ENCODE data around the gene KRTAP10-1. TPM values are rescaled to one million over a fixed set of nuclear protein-coding genes. Genes with fewer than 3 reads are reported as not detected.

The KRTAP10-1 gene
- total and polyA plus RNA-seq, 2 of the 13 experiments (the other 11 are each of a cell fraction or from before 2014, with no cell fraction given): not detected

DNA sequence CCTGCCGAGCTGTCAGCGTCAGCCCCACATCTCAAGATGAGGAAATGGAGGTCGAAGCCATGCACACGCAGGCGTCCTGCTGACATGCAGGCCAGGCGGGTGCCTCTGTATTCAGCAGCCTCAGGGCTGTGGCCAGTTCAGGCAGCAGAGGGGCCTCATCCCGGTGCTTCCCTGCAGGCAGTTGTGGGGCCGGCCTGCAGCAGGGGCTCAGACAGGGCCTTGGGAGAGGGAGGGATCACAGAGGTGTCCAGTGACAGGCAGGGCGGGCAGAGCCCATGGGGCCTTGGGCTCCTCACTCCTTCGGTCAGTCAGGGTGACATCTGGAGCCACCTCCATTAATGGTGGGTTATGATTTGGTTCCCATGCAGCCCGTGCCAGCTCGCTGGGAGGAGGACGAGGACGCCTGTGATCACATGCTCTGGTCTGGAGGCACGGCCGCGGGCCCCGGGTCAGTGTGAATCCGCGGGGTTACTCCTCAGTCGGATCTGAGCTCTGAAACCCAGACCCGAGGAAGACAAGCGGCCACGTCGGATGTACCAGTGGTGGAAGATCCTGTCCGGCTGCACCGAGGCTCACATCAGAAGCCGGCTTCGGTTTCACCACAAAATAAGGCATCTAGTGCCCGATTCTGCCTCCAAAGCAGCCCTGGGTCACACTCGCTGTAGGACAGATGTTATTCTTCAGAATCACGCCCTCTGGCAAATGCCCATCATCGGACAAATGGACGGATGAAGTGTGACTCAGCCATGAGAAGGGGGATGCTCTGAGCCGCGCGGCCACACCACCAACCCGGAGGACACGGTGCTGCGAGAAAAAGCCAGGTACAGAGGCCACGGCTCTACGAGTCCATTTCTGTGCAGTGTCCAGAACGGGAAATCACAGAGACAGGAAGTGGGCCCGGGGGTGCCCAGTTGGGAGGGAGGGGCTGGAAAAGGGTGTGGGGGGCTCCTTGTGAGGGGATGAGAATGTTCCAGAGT lies 33.4 kb downstream of the KRTAP10-1 start (continued):
- TF ChIP-seq SPEN (CRISPR knock-in tag; IDR thresholded peaks at IDR 0.05; ENCODE audit: low read depth) (peak; percentile 42), ZNF891 (CRISPR knock-in tag; IDR thresholded peaks at IDR 0.05) (0 out of 2 replicates have a peak, but pooled peaks have one; percentile 29), SKI (IDR thresholded peaks at IDR 0.05; ENCODE audit: partially characterized antibody) (no peak), NCOA1 (CRISPR knock-in tag; IDR thresholded peaks at IDR 0.05) (0 out of 2 replicates have a peak, but pooled peaks have one; percentile 78), ISL2 (CRISPR knock-in tag; IDR thresholded peaks at IDR 0.05) (no peak), ZBTB7B (CRISPR knock-in tag; IDR thresholded peaks at IDR 0.05) (peak; percentile 9; the same call in 1 of the 2 replicates), MYC (CRISPR knock-in tag; IDR thresholded peaks at IDR 0.05; ENCODE audit: borderline replicate concordance) (peak; percentile 45; the same call in 1 of the 2 replicates), ZNF629 (CRISPR knock-in tag; conservative IDR thresholded peaks at IDR 0.05) (peak; percentile 26; the same call in 1 of the 2 replicates), ZNF232 (CRISPR knock-in tag; IDR thresholded peaks at IDR 0.05; ENCODE audit: borderline replicate concordance) (peak; percentile 43; the same call in 1 of the 2 replicates), KLF6 (CRISPR knock-in tag; IDR thresholded peaks at IDR 0.05) (0 out of 2 replicates have a peak, but pooled peaks have one; percentile 36), PAWR (CRISPR knock-in tag; IDR thresholded peaks at IDR 0.05; ENCODE audit: borderline replicate concordance) (peak; percentile 15; the same call in 1 of the 2 replicates)
- TF ChIP-seq, protein P1, sequence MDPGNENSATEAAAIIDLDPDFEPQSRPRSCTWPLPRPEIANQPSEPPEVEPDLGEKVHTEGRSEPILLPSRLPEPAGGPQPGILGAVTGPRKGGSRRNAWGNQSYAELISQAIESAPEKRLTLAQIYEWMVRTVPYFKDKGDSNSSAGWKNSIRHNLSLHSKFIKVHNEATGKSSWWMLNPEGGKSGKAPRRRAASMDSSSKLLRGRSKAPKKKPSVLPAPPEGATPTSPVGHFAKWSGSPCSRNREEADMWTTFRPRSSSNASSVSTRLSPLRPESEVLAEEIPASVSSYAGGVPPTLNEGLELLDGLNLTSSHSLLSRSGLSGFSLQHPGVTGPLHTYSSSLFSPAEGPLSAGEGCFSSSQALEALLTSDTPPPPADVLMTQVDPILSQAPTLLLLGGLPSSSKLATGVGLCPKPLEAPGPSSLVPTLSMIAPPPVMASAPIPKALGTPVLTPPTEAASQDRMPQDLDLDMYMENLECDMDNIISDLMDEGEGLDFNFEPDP (CRISPR knock-in tag; conservative IDR thresholded peaks at IDR 0.05): 0 out of 2 replicates have a peak, but pooled peaks have one; percentile 90
- TF ChIP-seq, protein P2, sequence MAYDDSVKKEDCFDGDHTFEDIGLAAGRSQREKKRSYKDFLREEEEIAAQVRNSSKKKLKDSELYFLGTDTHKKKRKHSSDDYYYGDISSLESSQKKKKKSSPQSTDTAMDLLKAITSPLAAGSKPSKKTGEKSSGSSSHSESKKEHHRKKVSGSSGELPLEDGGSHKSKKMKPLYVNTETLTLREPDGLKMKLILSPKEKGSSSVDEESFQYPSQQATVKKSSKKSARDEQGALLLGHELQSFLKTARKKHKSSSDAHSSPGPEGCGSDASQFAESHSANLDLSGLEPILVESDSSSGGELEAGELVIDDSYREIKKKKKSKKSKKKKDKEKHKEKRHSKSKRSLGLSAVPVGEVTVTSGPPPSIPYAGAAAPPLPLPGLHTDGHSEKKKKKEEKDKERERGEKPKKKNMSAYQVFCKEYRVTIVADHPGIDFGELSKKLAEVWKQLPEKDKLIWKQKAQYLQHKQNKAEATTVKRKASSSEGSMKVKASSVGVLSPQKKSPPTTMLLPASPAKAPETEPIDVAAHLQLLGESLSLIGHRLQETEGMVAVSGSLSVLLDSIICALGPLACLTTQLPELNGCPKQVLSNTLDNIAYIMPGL (CRISPR knock-in tag; IDR thresholded peaks at IDR 0.05; ENCODE audit: borderline replicate concordance in 1 of 2, low read depth in 1 of 2): peak in 1 of 2 experiments; percentile 59; a peak in 1 of 4 replicates
- TF ChIP-seq, protein P3, sequence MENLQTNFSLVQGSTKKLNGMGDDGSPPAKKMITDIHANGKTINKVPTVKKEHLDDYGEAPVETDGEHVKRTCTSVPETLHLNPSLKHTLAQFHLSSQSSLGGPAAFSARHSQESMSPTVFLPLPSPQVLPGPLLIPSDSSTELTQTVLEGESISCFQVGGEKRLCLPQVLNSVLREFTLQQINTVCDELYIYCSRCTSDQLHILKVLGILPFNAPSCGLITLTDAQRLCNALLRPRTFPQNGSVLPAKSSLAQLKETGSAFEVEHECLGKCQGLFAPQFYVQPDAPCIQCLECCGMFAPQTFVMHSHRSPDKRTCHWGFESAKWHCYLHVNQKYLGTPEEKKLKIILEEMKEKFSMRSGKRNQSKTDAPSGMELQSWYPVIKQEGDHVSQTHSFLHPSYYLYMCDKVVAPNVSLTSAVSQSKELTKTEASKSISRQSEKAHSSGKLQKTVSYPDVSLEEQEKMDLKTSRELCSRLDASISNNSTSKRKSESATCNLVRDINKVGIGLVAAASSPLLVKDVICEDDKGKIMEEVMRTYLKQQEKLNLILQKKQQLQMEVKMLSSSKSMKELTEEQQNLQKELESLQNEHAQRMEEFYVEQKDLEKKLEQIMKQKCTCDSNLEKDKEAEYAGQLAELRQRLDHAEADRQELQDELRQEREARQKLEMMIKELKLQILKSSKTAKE (CRISPR knock-in tag; IDR thresholded peaks at IDR 0.05; ENCODE audit: borderline replicate concordance): no peak
- TF ChIP-seq, protein P4, sequence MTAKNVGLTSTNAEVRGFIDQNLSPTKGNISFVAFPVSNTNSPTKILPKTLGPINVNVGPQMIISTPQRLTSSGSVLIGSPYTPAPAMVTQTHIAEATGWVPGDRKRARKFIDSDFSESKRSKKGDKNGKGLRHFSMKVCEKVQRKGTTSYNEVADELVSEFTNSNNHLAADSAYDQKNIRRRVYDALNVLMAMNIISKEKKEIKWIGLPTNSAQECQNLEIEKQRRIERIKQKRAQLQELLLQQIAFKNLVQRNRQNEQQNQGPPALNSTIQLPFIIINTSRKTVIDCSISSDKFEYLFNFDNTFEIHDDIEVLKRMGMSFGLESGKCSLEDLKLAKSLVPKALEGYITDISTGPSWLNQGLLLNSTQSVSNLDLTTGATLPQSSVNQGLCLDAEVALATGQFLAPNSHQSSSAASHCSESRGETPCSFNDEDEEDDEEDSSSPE (CRISPR knock-in tag; IDR thresholded peaks at IDR 0.05): 0 out of 2 replicates have a peak, but pooled peaks have one; percentile 33

Measured in HepG2 (cell line).